DND-41 (cell line): ENCODE results near the gene CELSR1.

Experiments
- EZH2 ChIP-seq: IDR thresholded peaks from 3 replicates; pipeline ENCODE4 v1.6.1; 2012; ENCODE audit warnings: borderline replicate concordance, low read depth, mild to moderate bottlenecking, moderate library complexity, low read length, inconsistent platforms; ENCODE audit not compliant: severe bottlenecking
- TF ChIP-seq, protein P1 (sequence below): IDR thresholded peaks from 2 replicates; pipeline ENCODE4 v1.5.1; 2012; ENCODE audit warnings: borderline replicate concordance, low read length, moderate library complexity, mild to moderate bottlenecking; ENCODE audit not compliant: poor library complexity, severe bottlenecking; ENCODE audit errors: extremely low read depth

DNA sequence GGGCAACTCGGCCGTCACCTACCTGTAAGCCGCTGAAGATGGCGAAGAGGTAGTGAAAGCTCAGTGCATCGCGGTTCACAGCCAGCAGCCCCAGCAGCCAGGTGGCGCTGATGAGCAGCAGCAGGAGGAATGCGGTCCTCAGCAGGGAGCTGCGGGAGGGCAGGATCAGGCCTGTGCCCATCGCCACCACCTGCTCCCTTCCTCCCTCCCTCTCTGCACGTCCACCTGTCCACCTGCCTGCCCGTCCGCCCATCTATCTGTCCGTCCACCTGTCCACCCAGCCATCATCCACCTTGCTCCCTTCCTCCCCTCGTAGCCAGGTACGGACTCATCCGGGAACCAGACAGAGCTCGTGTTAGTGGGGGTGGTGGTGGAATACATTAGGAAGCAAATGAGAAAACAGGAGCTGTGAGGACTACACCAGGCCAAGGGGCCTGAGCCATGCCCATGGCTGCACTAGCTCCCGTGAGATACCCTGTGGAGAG, 169.7 kb downstream of the CELSR1 start:
- TF ChIP-seq, protein P1, sequence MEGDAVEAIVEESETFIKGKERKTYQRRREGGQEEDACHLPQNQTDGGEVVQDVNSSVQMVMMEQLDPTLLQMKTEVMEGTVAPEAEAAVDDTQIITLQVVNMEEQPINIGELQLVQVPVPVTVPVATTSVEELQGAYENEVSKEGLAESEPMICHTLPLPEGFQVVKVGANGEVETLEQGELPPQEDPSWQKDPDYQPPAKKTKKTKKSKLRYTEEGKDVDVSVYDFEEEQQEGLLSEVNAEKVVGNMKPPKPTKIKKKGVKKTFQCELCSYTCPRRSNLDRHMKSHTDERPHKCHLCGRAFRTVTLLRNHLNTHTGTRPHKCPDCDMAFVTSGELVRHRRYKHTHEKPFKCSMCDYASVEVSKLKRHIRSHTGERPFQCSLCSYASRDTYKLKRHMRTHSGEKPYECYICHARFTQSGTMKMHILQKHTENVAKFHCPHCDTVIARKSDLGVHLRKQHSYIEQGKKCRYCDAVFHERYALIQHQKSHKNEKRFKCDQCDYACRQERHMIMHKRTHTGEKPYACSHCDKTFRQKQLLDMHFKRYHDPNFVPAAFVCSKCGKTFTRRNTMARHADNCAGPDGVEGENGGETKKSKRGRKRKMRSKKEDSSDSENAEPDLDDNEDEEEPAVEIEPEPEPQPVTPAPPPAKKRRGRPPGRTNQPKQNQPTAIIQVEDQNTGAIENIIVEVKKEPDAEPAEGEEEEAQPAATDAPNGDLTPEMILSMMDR, result peak; percentile 96
- TF ChIP-seq EZH2, result no peak
